ENCODE data around the gene TRIM62. TPM values are rescaled to one million over a fixed set of nuclear protein-coding genes. Genes with fewer than 3 reads are reported as not detected.

TRIM62 gene
- total RNA-seq, 1 donor from 2014 or later, result 4.3 TPM

DNA sequence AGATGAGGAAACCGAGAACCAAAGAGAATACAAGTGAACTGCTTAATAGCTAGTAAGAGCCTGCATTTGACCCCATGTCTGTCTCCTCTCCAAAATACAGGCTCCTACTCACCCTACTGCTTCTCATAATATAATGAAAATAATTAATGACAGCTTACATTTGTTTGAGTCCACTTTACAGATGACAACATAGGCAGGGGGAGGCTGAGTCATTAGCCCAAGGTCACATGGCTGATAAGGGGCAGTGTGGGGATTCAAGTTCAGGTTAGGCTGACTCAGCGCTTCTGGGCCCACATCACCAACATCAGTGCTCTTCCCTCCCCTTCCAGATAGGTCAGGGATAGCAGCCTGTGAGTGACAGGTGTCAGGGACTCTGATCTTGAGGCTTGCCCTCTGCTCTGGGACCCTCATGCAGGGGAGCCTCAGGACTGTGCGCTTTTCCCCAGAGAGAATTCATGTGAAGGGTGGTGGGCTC, 84.7 kb downstream of the TRIM62 start:
- DNase-seq, result no peak

DNA sequence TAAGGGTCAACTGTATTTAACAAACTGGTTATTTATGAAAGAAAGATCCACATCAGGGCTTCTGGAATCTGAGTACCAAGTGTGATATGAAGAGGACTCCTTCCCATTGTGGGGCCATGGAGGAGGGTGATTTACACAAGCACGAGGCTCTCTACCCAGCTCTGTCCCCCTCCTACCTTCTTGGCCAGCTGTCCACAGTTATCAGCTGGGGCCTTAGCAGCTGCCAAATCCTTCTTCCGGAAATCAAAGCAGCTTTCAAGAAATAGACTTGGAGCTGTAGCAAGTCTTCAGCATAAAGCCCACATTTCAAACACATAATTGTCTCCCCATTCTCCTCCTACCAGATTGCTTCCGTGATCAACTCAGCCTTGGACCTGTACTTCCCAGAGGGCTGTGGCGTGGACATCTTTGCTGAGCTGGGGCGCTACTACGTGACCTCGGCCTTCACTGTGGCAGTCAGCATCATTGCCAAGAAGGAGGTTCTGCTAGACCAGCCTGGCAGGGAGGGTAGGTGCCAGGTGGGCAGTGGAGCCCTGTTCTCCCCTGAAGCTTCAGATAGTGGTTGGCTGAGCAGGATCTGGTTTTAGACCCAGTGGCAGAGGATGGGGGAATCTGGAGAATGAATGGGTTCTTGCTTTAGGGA, 85.4 kb downstream of the TRIM62 start:
- DNase-seq, result no peak

Other genes starting within 250 kb of the TRIM62 start
- 9.7 TPM for gene RNF19B, start 217.2 kb downstream of the TRIM62 start, total RNA-seq
- 65.9 TPM for gene AK2, start 145.2 kb downstream of the TRIM62 start, total RNA-seq
- gene AZIN2, start 100.9 kb downstream of the TRIM62 start, total RNA-seq, result 10.4 TPM
- 9.4 TPM for gene ZNF362, start 74.4 kb upstream of the TRIM62 start, total RNA-seq
- gene A3GALT2, start 139.1 kb upstream of the TRIM62 start, total RNA-seq, result not detected
- gene PHC2, start 249.1 kb upstream of the TRIM62 start, total RNA-seq, result 36.1 TPM

Data from skin of body (tissue), 2 donors.